ENCODE results near the gene ATP5PD. TPM values are rescaled to one million over a fixed set of nuclear protein-coding genes. Genes with fewer than 3 reads are reported as not detected.
"Not testable (repeated sequence)": the region's sequence is repeated elsewhere in the genome, so short reads cannot be mapped to it uniquely, and the experiment has no call there.

Gene ATP5PD
- total RNA-seq, 4 donors from 2014 or later, result 172 to 408 (median 330) TPM

- TF ChIP-seq POLR2A (IDR thresholded peaks at IDR 0.05), result no peak
- peak in 1 of 2 donors; percentile 36 for DNase-seq
- WGBS, 2 donors, result no CpG with 5 or more reads among the region's 30 CpGs
- H3K27me3 ChIP-seq, result no peaks in the 10 kb centered on the region
- peak overlapping the region; percentile 73 to 82 (median 75) for H3K27ac ChIP-seq
- no peaks in the 10 kb centered on the region for H3K9me3 ChIP-seq
- intact Hi-C loops (cut with DNase I), result no loop called here
- H3K36me3 ChIP-seq, result no peaks in the 10 kb centered on the region
- H3K4me1 ChIP-seq, result peaks cover 11 to 30% of the 10 kb centered on the region in 2 donors
- H3K4me3 ChIP-seq (replicated peaks in 1 of 3), result peak overlapping the region in 2 of 3 donors; percentile 4 to 23
Observed at GRCh38 chr17:75077072-75077495, 30.3 kb upstream of the ATP5PD start.

DNA sequence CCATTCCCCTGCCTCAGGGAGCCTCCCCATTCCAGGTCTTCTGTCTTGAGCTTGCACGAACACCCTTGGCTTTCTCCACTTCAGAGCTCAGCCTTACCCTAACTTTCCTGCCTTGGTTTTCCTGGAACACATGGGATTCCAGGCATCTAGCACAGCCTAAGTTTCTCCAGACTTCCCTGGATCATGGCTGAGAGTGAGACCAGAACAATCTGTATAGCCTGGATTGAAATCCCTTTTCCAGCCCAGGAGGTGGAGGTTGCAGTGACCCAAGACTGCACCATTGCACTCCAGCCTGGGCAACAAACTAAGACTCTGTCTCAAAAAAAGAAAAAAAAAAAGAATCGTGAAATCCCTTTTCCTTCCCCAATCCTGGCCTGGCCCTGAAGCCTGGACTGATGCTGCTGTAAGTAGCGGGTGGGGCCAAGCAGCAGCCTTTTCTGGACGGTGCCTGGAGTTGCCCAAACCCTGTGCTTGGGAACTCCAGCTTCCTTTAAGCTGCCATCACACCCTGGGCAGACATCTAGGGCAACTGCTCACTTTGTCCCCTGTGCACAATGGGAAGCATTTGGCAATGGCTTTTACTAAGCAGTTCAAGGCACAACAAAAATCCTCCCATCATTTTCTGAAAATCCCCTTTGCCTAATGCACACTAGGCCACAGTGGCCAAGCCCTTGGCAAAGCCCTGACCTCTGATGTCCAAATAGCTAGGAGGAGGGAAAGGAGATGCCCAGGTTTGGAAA lies 29.0 kb upstream of the ATP5PD start:
- no peak for DNase-seq
- no peaks in the 10 kb centered on the region for H3K36me3 ChIP-seq
- H3K27ac ChIP-seq, result no peak overlapping the region
- peaks cover 11 to 30% of the 10 kb centered on the region in 2 donors for H3K4me1 ChIP-seq
- no peaks in the 10 kb centered on the region for H3K27me3 ChIP-seq
- no peak overlapping the region for H3K4me3 ChIP-seq (replicated peaks in 1 of 3)
- H3K9me3 ChIP-seq, result no peaks in the 10 kb centered on the region
- TF ChIP-seq, protein P1, sequence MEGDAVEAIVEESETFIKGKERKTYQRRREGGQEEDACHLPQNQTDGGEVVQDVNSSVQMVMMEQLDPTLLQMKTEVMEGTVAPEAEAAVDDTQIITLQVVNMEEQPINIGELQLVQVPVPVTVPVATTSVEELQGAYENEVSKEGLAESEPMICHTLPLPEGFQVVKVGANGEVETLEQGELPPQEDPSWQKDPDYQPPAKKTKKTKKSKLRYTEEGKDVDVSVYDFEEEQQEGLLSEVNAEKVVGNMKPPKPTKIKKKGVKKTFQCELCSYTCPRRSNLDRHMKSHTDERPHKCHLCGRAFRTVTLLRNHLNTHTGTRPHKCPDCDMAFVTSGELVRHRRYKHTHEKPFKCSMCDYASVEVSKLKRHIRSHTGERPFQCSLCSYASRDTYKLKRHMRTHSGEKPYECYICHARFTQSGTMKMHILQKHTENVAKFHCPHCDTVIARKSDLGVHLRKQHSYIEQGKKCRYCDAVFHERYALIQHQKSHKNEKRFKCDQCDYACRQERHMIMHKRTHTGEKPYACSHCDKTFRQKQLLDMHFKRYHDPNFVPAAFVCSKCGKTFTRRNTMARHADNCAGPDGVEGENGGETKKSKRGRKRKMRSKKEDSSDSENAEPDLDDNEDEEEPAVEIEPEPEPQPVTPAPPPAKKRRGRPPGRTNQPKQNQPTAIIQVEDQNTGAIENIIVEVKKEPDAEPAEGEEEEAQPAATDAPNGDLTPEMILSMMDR (IDR thresholded peaks at IDR 0.05), result no peak
- no peak for TF ChIP-seq POLR2A (IDR thresholded peaks at IDR 0.05)
- 64 to 69% methylated on average over 4 of the region's 4 CpGs for WGBS, 2 donors
- intact Hi-C loops (cut with DNase I), result no loop called here

DNA sequence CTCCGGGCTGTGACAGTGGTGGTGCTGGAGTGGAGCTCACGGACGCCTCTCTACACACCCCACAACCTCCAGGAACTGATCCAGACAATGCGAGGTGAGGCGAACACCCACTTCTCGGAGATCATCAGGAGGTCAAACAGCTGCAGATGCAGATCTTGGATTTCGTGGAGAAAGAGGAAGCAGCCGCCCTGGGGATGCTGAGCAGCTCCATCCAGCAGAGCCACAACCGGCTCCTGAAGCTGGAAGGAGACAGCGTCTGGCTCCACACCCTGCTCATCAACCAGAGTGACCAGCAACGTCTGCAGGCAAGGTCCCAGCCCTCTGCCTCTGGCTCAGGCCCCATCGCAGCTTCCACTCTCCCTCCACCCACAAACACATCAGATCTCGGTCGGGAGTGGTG lies 27.8 kb upstream of the ATP5PD start:
- Histone ChIP-seq H3K4me1 (peaks cover 11 to 27% of the 10 kb centered on the region in 2 donors), H3K36me3 (no peaks in the 10 kb centered on the region), H3K27me3 (no peaks in the 10 kb centered on the region), H3K27ac (no peak overlapping the region), H3K9me3 (no peaks in the 10 kb centered on the region), H3K4me3 (replicated peaks in 1 of 3) (no peak overlapping the region)
- 82 to 92% methylated on average over 9 to 11 of the region's 14 CpGs for WGBS, 2 donors
- DNase-seq, result no peak
- intact Hi-C loops (cut with DNase I), result no loop called here
- TF ChIP-seq, protein P1 (IDR thresholded peaks at IDR 0.05), result no peak
- TF ChIP-seq POLR2A (IDR thresholded peaks at IDR 0.05), result no peak

- intact Hi-C loops (cut with DNase I), result no loop called here
- WGBS, 2 donors, result 85 to 93% methylated on average over 5 of the region's 5 CpGs
- Histone ChIP-seq H3K27ac (no peak overlapping the region), H3K4me1 (peaks cover 11 to 18% of the 10 kb centered on the region in 2 donors), H3K9me3 (no peaks in the 10 kb centered on the region), H3K27me3 (no peaks in the 10 kb centered on the region), H3K36me3 (no peaks in the 10 kb centered on the region), H3K4me3 (replicated peaks in 1 of 3) (no peak overlapping the region)
- DNase-seq, result no peak
- no peak for TF ChIP-seq POLR2A (IDR thresholded peaks at IDR 0.05)
- TF ChIP-seq, protein P1 (IDR thresholded peaks at IDR 0.05), result no peak
Observed at GRCh38 chr17:75073618-75074047, 26.9 kb upstream of the ATP5PD start.

DNA sequence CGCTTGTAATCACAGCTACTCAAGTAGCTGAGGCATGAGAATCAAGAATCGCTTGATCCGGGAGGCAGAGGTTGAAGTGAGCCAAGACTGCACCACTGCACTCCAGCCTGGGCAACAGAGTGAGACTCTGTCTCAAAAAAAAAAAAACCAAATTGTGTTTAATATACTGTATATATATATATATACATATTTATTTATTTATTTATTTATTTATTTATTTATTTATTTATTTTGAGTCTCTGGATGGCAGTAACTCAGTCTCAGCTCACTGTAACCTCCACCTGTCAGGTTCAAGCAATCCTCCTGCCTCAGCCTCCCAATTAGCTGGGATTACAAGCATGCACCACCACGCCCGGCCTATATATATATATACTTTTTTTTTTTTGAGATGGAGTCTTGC lies 26.1 kb upstream of the ATP5PD start:
- H3K4me1 ChIP-seq, result peaks cover 7 to 11% of the 10 kb centered on the region in 2 donors
- DNase-seq; H3K27me3 ChIP-seq; intact Hi-C loops (cut with DNase I); H3K9me3 ChIP-seq; H3K4me3 ChIP-seq (replicated peaks in 1 of 3); H3K36me3 ChIP-seq; H3K27ac ChIP-seq: not testable (repeated sequence)
- 65 to 72% methylated on average over 5 of the region's 5 CpGs for WGBS, 2 donors

GRCh38 chr17:75071478-75072271 lies 24.9 kb upstream of the ATP5PD start:
- H3K27me3 ChIP-seq; intact Hi-C loops (cut with DNase I); H3K27ac ChIP-seq; H3K9me3 ChIP-seq; DNase-seq; H3K4me3 ChIP-seq (replicated peaks in 1 of 3); H3K36me3 ChIP-seq; H3K4me1 ChIP-seq: not testable (repeated sequence)
- WGBS, 2 donors, result 89 to 90% methylated on average over 8 of the region's 8 CpGs

All from thyroid gland (tissue), 4 donors.